ENCODE results near the gene PRPSAP2. TPM values are rescaled to one million over a fixed set of nuclear protein-coding genes. Genes with fewer than 3 reads are reported as not detected.

The PRPSAP2 gene
- total and polyA plus RNA-seq, 2 donors (not counting 3 experiments of a cell fraction or from before 2014, with no cell fraction given): 22.2 to 38.5 TPM

- H3K4me2 ChIP-seq (ENCODE audit: insufficient read depth, low read length): no peak overlapping the region
- no peaks in the 10 kb centered on the region for H3K27me3 ChIP-seq (ENCODE audit: control insufficient read depth in 2 of 2, insufficient read depth in 2 of 2, low read length in 2 of 2)
- BruUV-seq (replicated peaks): no TSS peak
- intact Hi-C loops (cut with micrococcal nuclease) (no loop called here), dilution Hi-C loops (cut with MboI; ENCODE audit: extremely low pct_ligation_motif_present, low sequenced_read_pairs) (no loop called here)
- H3K9me1 ChIP-seq (replicated peaks; ENCODE audit: control insufficient read depth, extremely low read depth, insufficient read depth, low read length): no peaks in the 10 kb centered on the region
- FAIRE-seq (no peak), DNase-seq (ENCODE audit: low read depth, low spot score) (no peak)
- H4K20me1 ChIP-seq (replicated peaks; ENCODE audit: control insufficient read depth, extremely low read depth, insufficient read depth, low read length): no peaks in the 10 kb centered on the region
- no peaks in the 10 kb centered on the region for H3K9me3 ChIP-seq (replicated peaks; ENCODE audit: control insufficient read depth, insufficient read depth, low read length)
- no peaks in the 10 kb centered on the region for H3K4me1 ChIP-seq (ENCODE audit: control insufficient read depth, extremely low read depth, insufficient read depth, low read length)
- H3K4me3 ChIP-seq (replicated peaks in 1 of 3; ENCODE audit: insufficient read depth in 1 of 3, low read depth in 1 of 3, low read length in 3 of 3): no peak overlapping the region
- no peaks in the 10 kb centered on the region for H3K36me3 ChIP-seq (ENCODE audit: control insufficient read depth in 2 of 2, extremely low read depth in 1 of 2, insufficient read depth in 2 of 2, low read length in 2 of 2)
- no peaks in the 10 kb centered on the region for H3K79me2 ChIP-seq (ENCODE audit: control insufficient read depth, insufficient read depth, low read length)
- H3K9ac ChIP-seq (replicated peaks; ENCODE audit: extremely low read depth, insufficient read depth, low read length): no peak overlapping the region
- ChIA-PET POLR2A (no interaction called here), CTCF (interaction anchor here (1.1 to 2.4 kb wide), 2 partner anchors 9 to 10 kb away, joined by 3 to 22 read pairs; no protein-coding TSS in a partner anchor)
- H2AFZ ChIP-seq (ENCODE audit: low read depth, low read length): no peak overlapping the region
- H3K27ac ChIP-seq (ENCODE audit: insufficient read depth, low read depth, low read length): no peak overlapping the region
- TF ChIP-seq GATA2 (IDR thresholded peaks at IDR 0.05; ENCODE audit: insufficient read depth, insufficient read length, low read depth, low read length) (no peak), POLR2A (IDR thresholded peaks at IDR 0.05; ENCODE audit: low read depth, low read length) (no peak), EZH2 (IDR thresholded peaks at IDR 0.05; ENCODE audit: borderline replicate concordance, low read depth, low read length, severe bottlenecking) (no peak), POLR2AphosphoS5 (IDR thresholded peaks at IDR 0.05; ENCODE audit: insufficient read depth, low read depth, low read length) (no peak), CTCF (IDR thresholded peaks at IDR 0.05; ENCODE audit: extremely low read depth in 1 of 2, insufficient read depth in 1 of 2, low read depth in 1 of 2, low read length in 2 of 2) (no peak), FOS (IDR thresholded peaks at IDR 0.05; ENCODE audit: borderline replicate concordance, insufficient read depth, low read length) (no peak), JUN (IDR thresholded peaks at IDR 0.05; ENCODE audit: borderline replicate concordance, insufficient read depth, insufficient read length, low read depth) (no peak), MYC (IDR thresholded peaks at IDR 0.05; ENCODE audit: low read depth, low read length) (no peak)
- TF ChIP-seq, protein P1, sequence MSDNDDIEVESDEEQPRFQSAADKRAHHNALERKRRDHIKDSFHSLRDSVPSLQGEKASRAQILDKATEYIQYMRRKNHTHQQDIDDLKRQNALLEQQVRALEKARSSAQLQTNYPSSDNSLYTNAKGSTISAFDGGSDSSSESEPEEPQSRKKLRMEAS (IDR thresholded peaks at IDR 0.05; ENCODE audit: insufficient read depth, insufficient read length): no peak
Measured at GRCh38 chr17:18959071-18959844, 101.3 kb downstream of the PRPSAP2 start.
